ENCODE results near the gene PSAP. TPM values are rescaled to one million over a fixed set of nuclear protein-coding genes. Genes with fewer than 3 reads are reported as not detected.
A peak's percentile ranks its signal among the peaks of the same experiment; 100 is the strongest.
"Not testable (repeated sequence)": the region's sequence is repeated elsewhere in the genome, so short reads cannot be mapped to it uniquely, and the experiment has no call there.

Gene PSAP
- polyA plus RNA-seq, 1 donor = 520 TPM

- no peak for DNase-seq
Measured at GRCh38 chr10:71873582-71874211, 22.6 kb upstream of the PSAP start.

- not testable (repeated sequence) for DNase-seq
Measured at GRCh38 chr10:71869601-71870000, 18.6 kb upstream of the PSAP start.

- no peak for DNase-seq
Measured at GRCh38 chr10:71868192-71868697, 17.2 kb upstream of the PSAP start.

GRCh38 chr10:71865561-71866041 is 14.6 kb upstream of the PSAP start:
- no peak for DNase-seq

GRCh38 chr10:71864911-71865361 is 13.9 kb upstream of the PSAP start:
- DNase-seq = no peak

- DNase-seq = no peak
Measured at GRCh38 chr10:71863203-71863602, 12.2 kb upstream of the PSAP start.

- DNase-seq = peak; percentile 87
Measured at GRCh38 chr10:71860243-71861029, 9.4 kb upstream of the PSAP start.

- DNase-seq = no peak
Measured at GRCh38 chr10:71857934-71858890, 7.2 kb upstream of the PSAP start.

GRCh38 chr10:71856619-71857018 is 5.6 kb upstream of the PSAP start:
- no peak for DNase-seq

GRCh38 chr10:71854031-71854430 is 3.0 kb upstream of the PSAP start:
- no peak for DNase-seq

- DNase-seq = peak; percentile 28
Measured at GRCh38 chr10:71852355-71852937, 1.4 kb upstream of the PSAP start.

GRCh38 chr10:71851465-71852095 is 529 bp upstream of the PSAP start:
- DNase-seq = not testable (repeated sequence)

- DNase-seq = no peak
Measured at GRCh38 chr10:71850021-71850742, 869 bp downstream of the PSAP start.

- no peak for DNase-seq
Measured at GRCh38 chr10:71849461-71849908, 1.6 kb downstream of the PSAP start.

- DNase-seq = no peak
Measured at GRCh38 chr10:71848325-71849275, 2.5 kb downstream of the PSAP start.

- DNase-seq = no peak
Measured at GRCh38 chr10:71847418-71847817, 3.6 kb downstream of the PSAP start.

GRCh38 chr10:71846816-71847215 is 4.2 kb downstream of the PSAP start:
- DNase-seq = no peak

GRCh38 chr10:71845410-71846405 is 5.3 kb downstream of the PSAP start:
- no peak for DNase-seq

Data from hindlimb muscle (tissue), 1 donor.